HG03097 (cell line): ENCODE results near the gene EHD4.

ENCODE experiments used
- ATAC-seq: cut with Tn5 transposase; IDR thresholded peaks from one replicate; pipeline ENCODE4 v1.9.1; 2021; ENCODE audit not compliant: unreplicated experiment, low FRiP score

Gene EHD4

GRCh38 chr15:41900526-41901380, 71.6 kb downstream of the EHD4 start:
- no peak for ATAC-seq

GRCh38 chr15:41899854-41900442, 72.4 kb downstream of the EHD4 start:
- ATAC-seq: no peak

- ATAC-seq: no peak
Measured at GRCh38 chr15:41897363-41897799, 75.0 kb downstream of the EHD4 start.

GRCh38 chr15:41896566-41896965, 75.8 kb downstream of the EHD4 start:
- no peak for ATAC-seq

- no peak for ATAC-seq
Measured at GRCh38 chr15:41895957-41896356, 76.4 kb downstream of the EHD4 start.

GRCh38 chr15:41895491-41895890, 76.9 kb downstream of the EHD4 start:
- no peak for ATAC-seq

- ATAC-seq: peak; percentile 64
Measured at GRCh38 chr15:41894791-41895463, 77.4 kb downstream of the EHD4 start.

- ATAC-seq: no peak
Measured at GRCh38 chr15:41894251-41894790, 78.0 kb downstream of the EHD4 start.

GRCh38 chr15:41893422-41894250, 78.7 kb downstream of the EHD4 start, which contains the start of gene SPTBN5:
Gene SPTBN5, minus strand, starts transcription at chr15:41894053. Its CDS starts 556 bp downstream, at chr15:41893497.
- no peak for ATAC-seq

GRCh38 chr15:41892621-41893421, 79.5 kb downstream of the EHD4 start:
- ATAC-seq: no peak

GRCh38 chr15:41891946-41892345, 80.4 kb downstream of the EHD4 start:
- no peak for ATAC-seq

- ATAC-seq: no peak
Measured at GRCh38 chr15:41891226-41891625, 81.1 kb downstream of the EHD4 start.

GRCh38 chr15:41890050-41890690, 82.2 kb downstream of the EHD4 start:
- ATAC-seq: no peak

GRCh38 chr15:41888662-41889253, 83.6 kb downstream of the EHD4 start:
- ATAC-seq: no peak

- no peak for ATAC-seq
Measured at GRCh38 chr15:41887893-41888292, 84.5 kb downstream of the EHD4 start.

GRCh38 chr15:41887161-41887560, 85.2 kb downstream of the EHD4 start:
- ATAC-seq: no peak

- no peak for ATAC-seq
Measured at GRCh38 chr15:41886741-41887140, 85.6 kb downstream of the EHD4 start.

GRCh38 chr15:41885841-41886240, 86.5 kb downstream of the EHD4 start:
- no peak for ATAC-seq

- ATAC-seq: no peak
Measured at GRCh38 chr15:41885321-41885720, 87.0 kb downstream of the EHD4 start.
